ENCODE measurements around the gene RHEX.

DNA sequence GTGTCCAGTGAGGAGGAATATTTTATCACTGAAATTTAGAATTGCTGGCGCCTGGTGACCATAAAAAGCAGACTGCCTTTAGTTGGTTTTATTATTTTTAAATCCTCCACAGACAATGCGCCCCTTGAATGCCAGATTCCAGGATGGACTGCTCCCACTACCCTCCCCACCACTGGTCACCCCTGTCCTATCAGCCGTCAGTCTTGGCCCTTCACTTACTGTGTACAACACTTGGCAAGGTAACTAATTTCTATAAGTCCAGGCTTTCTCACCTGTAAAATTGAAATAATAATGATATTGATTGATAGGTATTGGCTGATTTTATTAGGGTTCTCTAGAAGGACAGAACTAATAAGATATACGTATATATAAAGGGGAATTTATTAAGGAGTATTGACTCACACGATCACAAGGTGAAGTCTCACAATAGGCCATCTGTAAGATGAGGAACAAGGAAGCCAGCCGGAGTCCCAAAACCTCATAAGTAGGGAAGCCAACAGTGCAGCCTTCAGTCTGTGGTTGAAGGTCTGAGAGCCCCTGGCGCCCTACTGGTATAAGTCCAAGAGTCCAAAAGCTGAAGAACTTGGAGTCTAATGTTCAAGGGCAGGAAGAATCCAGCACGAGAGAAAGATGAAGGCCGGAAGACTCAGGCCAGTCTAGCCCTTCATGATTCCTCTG lies 17.8 kb downstream of the RHEX start:
- TF ChIP-seq, protein P1, sequence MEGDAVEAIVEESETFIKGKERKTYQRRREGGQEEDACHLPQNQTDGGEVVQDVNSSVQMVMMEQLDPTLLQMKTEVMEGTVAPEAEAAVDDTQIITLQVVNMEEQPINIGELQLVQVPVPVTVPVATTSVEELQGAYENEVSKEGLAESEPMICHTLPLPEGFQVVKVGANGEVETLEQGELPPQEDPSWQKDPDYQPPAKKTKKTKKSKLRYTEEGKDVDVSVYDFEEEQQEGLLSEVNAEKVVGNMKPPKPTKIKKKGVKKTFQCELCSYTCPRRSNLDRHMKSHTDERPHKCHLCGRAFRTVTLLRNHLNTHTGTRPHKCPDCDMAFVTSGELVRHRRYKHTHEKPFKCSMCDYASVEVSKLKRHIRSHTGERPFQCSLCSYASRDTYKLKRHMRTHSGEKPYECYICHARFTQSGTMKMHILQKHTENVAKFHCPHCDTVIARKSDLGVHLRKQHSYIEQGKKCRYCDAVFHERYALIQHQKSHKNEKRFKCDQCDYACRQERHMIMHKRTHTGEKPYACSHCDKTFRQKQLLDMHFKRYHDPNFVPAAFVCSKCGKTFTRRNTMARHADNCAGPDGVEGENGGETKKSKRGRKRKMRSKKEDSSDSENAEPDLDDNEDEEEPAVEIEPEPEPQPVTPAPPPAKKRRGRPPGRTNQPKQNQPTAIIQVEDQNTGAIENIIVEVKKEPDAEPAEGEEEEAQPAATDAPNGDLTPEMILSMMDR (IDR thresholded peaks at IDR 0.05) = no peak
- TF ChIP-seq POLR2A (IDR thresholded peaks at IDR 0.05) = no peak
